ENCODE measurements around the gene BMS1.

- no peak for TF ChIP-seq CTCF (IDR thresholded peaks at IDR 0.05)
- TF ChIP-seq EP300 (IDR thresholded peaks at IDR 0.05), result no peak
Observed at GRCh38 chr10:42809676-42810075, 27.1 kb downstream of the BMS1 start.

Measured in sigmoid colon (tissue), 4 donors.